Measurements from ENCODE around the gene CCDC93.
"Not testable (repeated sequence)": the region's sequence is repeated elsewhere in the genome, so short reads cannot be mapped to it uniquely, and the experiment has no call there.

The CCDC93 gene

DNA sequence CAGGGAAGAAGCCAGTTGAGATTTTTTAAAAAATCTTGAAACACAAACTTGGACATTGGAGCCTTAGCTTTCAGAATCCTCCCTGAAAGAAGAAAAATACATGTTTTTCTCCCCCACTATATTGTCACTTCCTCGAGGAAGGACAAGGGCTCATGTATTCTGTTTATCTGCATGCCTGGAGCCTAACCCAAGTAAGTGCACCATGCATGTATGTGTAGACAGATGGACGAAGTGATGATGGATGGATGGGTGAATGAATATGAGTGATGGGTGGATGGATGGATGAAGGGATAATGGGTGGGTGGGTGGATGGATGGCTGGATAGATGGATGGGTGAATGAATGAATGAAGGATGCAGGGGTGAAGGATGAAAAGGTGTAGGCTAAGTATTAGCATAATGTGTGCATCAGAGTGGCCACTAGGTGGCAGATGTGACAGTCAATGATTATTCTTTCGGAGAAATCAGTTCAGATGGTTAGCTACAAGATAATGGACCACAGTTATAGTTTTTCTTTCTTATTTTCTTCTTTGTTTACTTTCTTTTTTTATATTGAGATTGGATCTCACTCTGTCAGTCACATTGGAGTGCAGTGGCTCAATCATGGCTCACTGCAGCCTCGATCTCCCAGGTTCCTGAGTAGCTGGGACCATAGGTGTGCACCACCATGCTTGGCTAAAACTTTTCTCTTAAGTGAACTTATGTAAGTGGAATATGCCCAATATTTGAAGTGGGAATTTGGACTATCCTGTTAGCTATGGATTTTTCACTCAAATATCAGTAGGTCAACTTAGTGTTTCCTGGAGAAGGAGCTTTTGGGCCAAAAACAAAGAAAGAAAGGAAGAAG, 18.5 kb upstream of the CCDC93 start:
- peak; percentile 46 for DNase-seq (ENCODE audit: low spot score)
- TF ChIP-seq, protein P1, sequence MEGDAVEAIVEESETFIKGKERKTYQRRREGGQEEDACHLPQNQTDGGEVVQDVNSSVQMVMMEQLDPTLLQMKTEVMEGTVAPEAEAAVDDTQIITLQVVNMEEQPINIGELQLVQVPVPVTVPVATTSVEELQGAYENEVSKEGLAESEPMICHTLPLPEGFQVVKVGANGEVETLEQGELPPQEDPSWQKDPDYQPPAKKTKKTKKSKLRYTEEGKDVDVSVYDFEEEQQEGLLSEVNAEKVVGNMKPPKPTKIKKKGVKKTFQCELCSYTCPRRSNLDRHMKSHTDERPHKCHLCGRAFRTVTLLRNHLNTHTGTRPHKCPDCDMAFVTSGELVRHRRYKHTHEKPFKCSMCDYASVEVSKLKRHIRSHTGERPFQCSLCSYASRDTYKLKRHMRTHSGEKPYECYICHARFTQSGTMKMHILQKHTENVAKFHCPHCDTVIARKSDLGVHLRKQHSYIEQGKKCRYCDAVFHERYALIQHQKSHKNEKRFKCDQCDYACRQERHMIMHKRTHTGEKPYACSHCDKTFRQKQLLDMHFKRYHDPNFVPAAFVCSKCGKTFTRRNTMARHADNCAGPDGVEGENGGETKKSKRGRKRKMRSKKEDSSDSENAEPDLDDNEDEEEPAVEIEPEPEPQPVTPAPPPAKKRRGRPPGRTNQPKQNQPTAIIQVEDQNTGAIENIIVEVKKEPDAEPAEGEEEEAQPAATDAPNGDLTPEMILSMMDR (IDR thresholded peaks at IDR 0.05; ENCODE audit: borderline replicate concordance, control extremely low read depth, extremely low read depth, insufficient read depth, missing control alignments) = peak; percentile 74

DNA sequence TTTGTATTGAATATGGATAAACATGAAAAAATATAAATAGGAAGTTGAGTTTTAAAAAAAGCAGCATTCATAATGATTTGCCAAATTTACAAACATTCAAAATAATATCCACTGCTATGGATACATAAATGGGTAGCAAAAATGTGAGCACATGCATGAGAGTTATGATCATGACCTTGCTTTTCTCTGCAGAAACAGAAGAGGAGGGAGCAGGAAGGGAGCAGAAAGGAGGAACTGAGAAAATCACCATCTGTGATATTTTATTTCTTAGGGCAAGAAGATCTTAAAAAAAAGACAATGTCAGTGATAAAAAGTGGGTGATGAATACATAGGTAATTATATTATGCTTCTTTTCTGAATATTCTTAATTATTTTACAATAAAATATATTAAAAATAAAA, 17.7 kb upstream of the CCDC93 start:
- in situ Hi-C loops (cut with MboI; ENCODE audit: low sequenced_read_pairs, unreplicated experiment) = loop anchor here (25.0 kb wide), 1 partner anchor 831 kb away; no protein-coding TSS in a partner anchor
- TF ChIP-seq, protein P1 (IDR thresholded peaks at IDR 0.05; ENCODE audit: borderline replicate concordance, control extremely low read depth, extremely low read depth, insufficient read depth, missing control alignments) = no peak
- DNase-seq (ENCODE audit: low spot score) = no peak

More for the DNA sequence above, 18.5 kb upstream of the CCDC93 start:
- in situ Hi-C loops (cut with MboI; ENCODE audit: low sequenced_read_pairs, unreplicated experiment) = loop anchor here (25.0 kb wide), 1 partner anchor 830 kb away; no protein-coding TSS in a partner anchor

DNA sequence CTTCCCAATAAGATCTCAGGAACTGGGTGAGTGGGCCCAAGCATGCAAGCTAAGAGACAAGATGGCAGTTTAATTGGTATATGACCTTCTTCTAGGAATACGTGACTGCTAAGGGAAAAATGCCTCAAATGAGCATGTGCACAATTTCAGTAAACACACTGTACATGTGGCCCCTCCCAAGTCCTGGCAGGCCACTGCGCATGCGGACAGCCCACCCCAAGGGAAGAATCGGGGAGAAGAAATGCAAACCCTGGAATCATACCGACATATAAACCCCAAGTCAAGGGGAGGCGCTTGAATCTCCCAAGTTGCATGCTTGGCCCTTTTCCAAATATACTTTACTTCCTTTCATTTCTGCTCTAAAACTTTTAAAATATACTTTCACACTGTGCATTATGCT, 15.2 kb upstream of the CCDC93 start:
- no peak for DNase-seq (ENCODE audit: low spot score)
- in situ Hi-C loops (cut with MboI; ENCODE audit: low sequenced_read_pairs, unreplicated experiment) = loop anchor here (25.0 kb wide), 1 partner anchor 833 kb away; no protein-coding TSS in a partner anchor
- TF ChIP-seq, protein P1 (IDR thresholded peaks at IDR 0.05; ENCODE audit: borderline replicate concordance, control extremely low read depth, extremely low read depth, insufficient read depth, missing control alignments) = no peak

DNA sequence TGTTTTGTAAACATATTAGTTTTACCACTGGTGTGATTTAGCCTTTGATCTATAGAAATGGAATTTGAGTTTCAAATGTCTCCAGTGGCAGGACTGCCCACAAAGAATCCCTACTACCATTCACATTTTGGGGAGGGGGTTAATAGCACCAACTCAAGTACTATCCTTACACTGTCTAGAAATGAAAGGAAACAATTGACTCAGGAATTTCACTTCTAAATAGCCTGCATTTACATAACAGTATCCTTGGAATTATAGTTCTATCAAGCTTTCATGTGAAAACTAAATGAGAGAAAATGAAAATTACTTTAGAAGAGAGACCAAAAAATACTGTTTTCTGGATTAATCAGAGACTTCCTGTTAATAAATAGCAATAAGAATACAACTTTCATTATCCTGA, 7.5 kb upstream of the CCDC93 start:
- DNase-seq (ENCODE audit: low spot score) = no peak
- in situ Hi-C loops (cut with MboI; ENCODE audit: low sequenced_read_pairs, unreplicated experiment) = no loop called here
- TF ChIP-seq, protein P1 (IDR thresholded peaks at IDR 0.05; ENCODE audit: borderline replicate concordance, control extremely low read depth, extremely low read depth, insufficient read depth, missing control alignments) = no peak

DNA sequence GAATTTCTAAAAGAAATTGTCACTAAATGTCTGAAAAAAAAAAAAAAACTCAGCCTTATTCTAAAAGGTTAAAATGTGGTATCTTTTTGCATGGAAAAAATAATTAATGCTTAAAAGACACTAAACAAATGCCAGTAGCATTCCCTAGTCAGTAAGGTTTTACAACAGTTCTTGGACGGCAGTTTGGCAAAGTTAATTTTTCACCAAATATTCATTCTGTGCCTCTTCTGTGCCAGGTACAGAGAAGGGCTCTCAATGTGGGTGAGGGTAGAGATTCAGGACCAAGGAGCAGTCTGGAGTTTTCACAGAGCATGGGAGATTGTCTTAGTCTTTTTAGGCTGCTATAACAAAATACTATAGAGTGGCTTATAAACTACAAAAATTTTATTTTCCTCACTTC, 6.0 kb upstream of the CCDC93 start:
- in situ Hi-C loops (cut with MboI; ENCODE audit: low sequenced_read_pairs, unreplicated experiment) = no loop called here
- no peak for DNase-seq (ENCODE audit: low spot score)
- TF ChIP-seq, protein P1 (IDR thresholded peaks at IDR 0.05; ENCODE audit: borderline replicate concordance, control extremely low read depth, extremely low read depth, insufficient read depth, missing control alignments) = no peak

DNA sequence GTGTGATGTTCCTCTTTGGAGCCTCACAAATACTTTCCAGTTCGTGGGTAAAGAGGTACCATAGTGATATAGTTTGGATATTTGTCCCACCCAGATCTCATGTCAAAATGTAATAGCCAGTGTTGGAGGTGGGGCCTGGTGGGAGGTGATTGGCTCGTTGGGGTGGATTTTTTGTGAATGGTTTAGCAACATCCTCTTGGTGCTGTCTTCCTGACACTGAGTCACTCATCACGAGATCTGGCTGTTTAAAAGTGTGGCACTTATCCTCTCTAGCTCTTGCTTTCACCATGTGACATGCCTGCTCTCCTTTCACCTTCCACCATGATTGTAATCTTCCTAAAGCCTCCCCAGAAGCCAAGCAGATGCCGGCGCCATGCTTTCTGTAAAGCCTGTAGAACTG, 3.0 kb upstream of the CCDC93 start:
- in situ Hi-C loops (cut with MboI; ENCODE audit: low sequenced_read_pairs, unreplicated experiment) = no loop called here
- DNase-seq (ENCODE audit: low spot score) = no peak
- TF ChIP-seq, protein P1 (IDR thresholded peaks at IDR 0.05; ENCODE audit: borderline replicate concordance, control extremely low read depth, extremely low read depth, insufficient read depth, missing control alignments) = no peak

DNA sequence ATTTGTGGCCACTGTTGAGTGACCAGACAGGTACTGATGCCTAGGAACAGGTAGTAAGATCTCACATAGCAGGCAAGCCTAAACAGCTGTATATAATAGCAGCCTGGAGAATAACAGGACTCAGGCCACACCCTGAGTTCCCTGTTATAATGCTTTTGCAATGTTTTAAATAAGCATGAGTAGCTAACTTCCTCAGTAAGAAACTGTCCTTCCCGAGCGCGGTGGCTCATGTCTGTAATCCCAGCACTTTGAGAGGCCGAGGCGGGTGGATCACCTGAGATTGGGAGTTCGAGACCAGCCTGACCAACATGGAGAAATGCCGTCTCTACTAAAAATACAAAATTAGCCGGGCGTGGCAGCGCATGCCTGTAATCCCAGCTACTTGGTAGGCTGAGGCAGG, 1.9 kb upstream of the CCDC93 start:
- in situ Hi-C loops (cut with MboI; ENCODE audit: low sequenced_read_pairs, unreplicated experiment); DNase-seq (ENCODE audit: low spot score): not testable (repeated sequence)
